Mucosa of descending colon (tissue), 3 donors: Measurements from ENCODE around the gene MCM9. TPM values are rescaled to one million over a fixed set of nuclear protein-coding genes. Genes with fewer than 3 reads are reported as not detected.
"Not testable (repeated sequence)": the region's sequence is repeated elsewhere in the genome, so short reads cannot be mapped to it uniquely, and the experiment has no call there.

Experiments used
- ATAC-seq: fragments of 200-7000 bp; cut with Tn5 transposase; one replicate; pipeline ENCODE4 v1.9.1; 2020; ENCODE audit warnings: mild to moderate bottlenecking, moderate library complexity
- DNase-seq, 3 donors: peaks; one replicate each; pipeline ENCODE4 v3.0.0-alpha.2; 2020
- H3K36me3 ChIP-seq: fragments of 200-600 bp; one replicate; pipeline ENCODE4 v1.8.0; 2021; ENCODE audit warnings: low read depth, mild to moderate bottlenecking
- H3K4me1 ChIP-seq: fragments of 200-600 bp; one replicate; pipeline ENCODE4 v1.8.0; 2021; ENCODE audit warnings: low read depth, mild to moderate bottlenecking
- H3K4me3 ChIP-seq: fragments of 200-600 bp; one replicate; pipeline ENCODE4 v1.8.0; 2021; ENCODE audit warnings: mild to moderate bottlenecking
- H3K9me3 ChIP-seq: fragments of 200-600 bp; one replicate; pipeline ENCODE4 v1.8.0; 2021; ENCODE audit warnings: mild to moderate bottlenecking
- intact Hi-C, 2 donors: fragments of 100-400 bp; cut with DNase I in 1 of 2; cut with micrococcal nuclease in 1 of 2; formaldehyde crosslinking; loops; one replicate each; pipeline versions ENCODE4 v1.11.0 to v1.11.1; 2022; cut with DNase I, micrococcal nuclease
- total RNA-seq, 3 donors: library from RNA; stranded (reverse); fragmentation: NEBNext Ultra II Directional in 2 of 3; extraction: Animal tissue kit (Norgen Biotek cat#: 25700) in 2 of 3; gene quantifications; one replicate each; pipeline versions ENCODE4 v1.2.1 to v1.2.4, GENCODE V29; 2021 to 2023
- TF ChIP-seq, protein P1 (sequence below): fragments of 200-600 bp; IDR thresholded peaks from one replicate; pipeline ENCODE4 v1.8.0; 2022; ENCODE audit warnings: antibody characterized with exemption, mild to moderate bottlenecking
- donor health status: DM: no; HTN: no; CAD: no; lungs with moderate emphysema.
- donor health status: DM: no; HTN: no; CAD: no.
- donor health status: DM: no; HTN: yes; CAD: no.

MCM9 gene
- total RNA-seq, 3 donors from 2014 or later = 15.7 to 26.3 (median 20.9) TPM

- no peak for ATAC-seq
- Histone ChIP-seq H3K36me3 (no peaks in the 10 kb centered on the region), H3K4me3 (no peak overlapping the region), H3K9me3 (no peaks in the 10 kb centered on the region), H3K4me1 (no peaks in the 10 kb centered on the region)
- intact Hi-C loops = no loop called here
- no peak for DNase-seq
- TF ChIP-seq, protein P1, sequence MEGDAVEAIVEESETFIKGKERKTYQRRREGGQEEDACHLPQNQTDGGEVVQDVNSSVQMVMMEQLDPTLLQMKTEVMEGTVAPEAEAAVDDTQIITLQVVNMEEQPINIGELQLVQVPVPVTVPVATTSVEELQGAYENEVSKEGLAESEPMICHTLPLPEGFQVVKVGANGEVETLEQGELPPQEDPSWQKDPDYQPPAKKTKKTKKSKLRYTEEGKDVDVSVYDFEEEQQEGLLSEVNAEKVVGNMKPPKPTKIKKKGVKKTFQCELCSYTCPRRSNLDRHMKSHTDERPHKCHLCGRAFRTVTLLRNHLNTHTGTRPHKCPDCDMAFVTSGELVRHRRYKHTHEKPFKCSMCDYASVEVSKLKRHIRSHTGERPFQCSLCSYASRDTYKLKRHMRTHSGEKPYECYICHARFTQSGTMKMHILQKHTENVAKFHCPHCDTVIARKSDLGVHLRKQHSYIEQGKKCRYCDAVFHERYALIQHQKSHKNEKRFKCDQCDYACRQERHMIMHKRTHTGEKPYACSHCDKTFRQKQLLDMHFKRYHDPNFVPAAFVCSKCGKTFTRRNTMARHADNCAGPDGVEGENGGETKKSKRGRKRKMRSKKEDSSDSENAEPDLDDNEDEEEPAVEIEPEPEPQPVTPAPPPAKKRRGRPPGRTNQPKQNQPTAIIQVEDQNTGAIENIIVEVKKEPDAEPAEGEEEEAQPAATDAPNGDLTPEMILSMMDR = no peak
Observed at GRCh38 chr6:118768441-118768840, 166.5 kb downstream of the MCM9 start.

DNA sequence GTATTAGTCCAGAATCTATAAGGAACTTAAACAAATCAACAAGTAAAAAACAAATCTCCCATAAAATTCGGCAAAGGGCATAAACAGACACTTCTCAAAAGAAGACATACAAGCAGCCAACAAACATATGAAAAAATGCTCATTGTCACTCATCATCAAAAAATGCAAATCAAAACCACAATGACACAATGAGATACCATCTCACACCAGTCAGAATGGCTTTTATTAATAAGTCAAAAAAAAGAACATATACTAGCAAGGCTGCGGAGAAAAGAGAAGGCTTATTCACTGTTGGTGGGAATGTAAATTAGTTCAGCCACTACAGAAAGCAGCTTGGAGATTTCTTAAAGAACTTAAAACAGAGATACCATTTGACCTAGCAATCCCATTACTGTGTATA is 169.6 kb downstream of the MCM9 start:
- H3K4me3 ChIP-seq, intact Hi-C loops, DNase-seq, H3K4me1 ChIP-seq, H3K36me3 ChIP-seq, H3K9me3 ChIP-seq, ATAC-seq: not testable (repeated sequence)

DNA sequence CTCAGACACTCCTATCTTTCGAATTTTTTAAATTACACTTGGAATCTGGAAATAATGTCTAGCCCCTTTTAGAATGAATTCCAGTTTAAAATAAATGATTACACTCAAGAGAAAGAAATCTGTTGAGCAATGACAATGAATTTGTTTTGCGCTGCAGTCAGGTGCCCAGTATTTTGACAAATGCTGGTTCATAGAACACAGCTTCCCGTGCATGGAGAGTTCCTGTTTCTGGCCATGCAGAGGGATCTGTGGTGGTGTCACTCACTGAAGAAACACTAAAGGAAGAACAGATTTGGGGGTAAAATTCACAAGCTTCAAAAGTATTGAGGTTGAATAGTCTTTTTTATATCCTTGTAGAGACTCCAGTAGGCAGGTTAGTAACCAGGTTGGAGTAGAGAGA is 170.2 kb downstream of the MCM9 start:
- DNase-seq (no peak), ATAC-seq (no peak)
- H3K4me3 ChIP-seq = no peak overlapping the region
- no peaks in the 10 kb centered on the region for H3K9me3 ChIP-seq
- intact Hi-C loops = no loop called here
- TF ChIP-seq, protein P1 = no peak
- H3K4me1 ChIP-seq = no peaks in the 10 kb centered on the region
- H3K36me3 ChIP-seq = no peaks in the 10 kb centered on the region

Other genes starting within 250 kb of the MCM9 start
- 10 to 100 TPM; 14.3 to 22.2 (median 17.1) TPM for gene ASF1A, start 41.0 kb downstream of the MCM9 start, total RNA-seq
- 1 to 10 TPM in 1 of 3 donors, under 1 TPM in 2; 0.60 to 3.4 (median 0.87) TPM for gene FAM184A, start 143.5 kb upstream of the MCM9 start, total RNA-seq